ENCODE data around the gene GABRG3. TPM values are rescaled to one million over a fixed set of nuclear protein-coding genes. Genes with fewer than 3 reads are reported as not detected.

The GABRG3 gene
- polyA plus RNA-seq, 1 donor (not counting 4 experiments of a cell fraction or from before 2014, with no cell fraction given), result not detected

DNA sequence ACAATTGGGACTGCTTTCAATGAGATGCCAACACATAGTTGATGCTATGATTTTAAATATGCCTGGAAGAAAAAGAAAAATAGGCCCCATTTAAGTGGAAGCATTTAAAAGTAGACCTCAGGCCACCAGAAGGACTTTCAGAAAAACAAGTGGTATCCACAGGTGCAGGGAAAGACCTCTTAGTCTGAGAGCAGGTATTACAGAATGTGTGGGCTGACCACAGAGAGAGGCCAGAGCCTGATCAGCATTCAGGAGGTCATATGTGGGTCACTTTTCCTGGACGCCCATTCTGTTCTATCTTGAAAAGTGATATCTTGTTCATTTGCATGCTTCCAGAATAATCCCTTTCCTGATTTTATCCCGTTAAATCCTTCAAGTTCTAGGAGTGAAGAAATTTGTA is 95.5 kb downstream of the GABRG3 start:
- dilution Hi-C loops (cut with MboI; ENCODE audit: extremely low pct_ligation_motif_present, low sequenced_read_pairs), result no loop called here
- no peak overlapping the region for H3K27ac ChIP-seq (ENCODE audit: control insufficient read depth, insufficient read depth, low read length)
- H3K79me2 ChIP-seq (ENCODE audit: control insufficient read depth, insufficient read depth, low read length), result no peaks in the 10 kb centered on the region
- no peak for DNase-seq (ENCODE audit: low read depth, low spot score)
- no peak overlapping the region for H3K4me2 ChIP-seq (ENCODE audit: control insufficient read depth, extremely low read depth, insufficient read depth, low read depth, low read length)
- FAIRE-seq, result no peak
- H3K4me1 ChIP-seq (ENCODE audit: control insufficient read depth, extremely low read depth, insufficient read depth, low read length), result no peaks in the 10 kb centered on the region
- no peak overlapping the region for H3K9ac ChIP-seq (ENCODE audit: control insufficient read depth, extremely low read depth, insufficient read depth, low read length)
- no peaks in the 10 kb centered on the region for H3K27me3 ChIP-seq (ENCODE audit: control insufficient read depth, extremely low read depth, insufficient read depth, low read length)
- no peak overlapping the region for H2AFZ ChIP-seq (ENCODE audit: control insufficient read depth, low read length)
- TF ChIP-seq, protein P1, sequence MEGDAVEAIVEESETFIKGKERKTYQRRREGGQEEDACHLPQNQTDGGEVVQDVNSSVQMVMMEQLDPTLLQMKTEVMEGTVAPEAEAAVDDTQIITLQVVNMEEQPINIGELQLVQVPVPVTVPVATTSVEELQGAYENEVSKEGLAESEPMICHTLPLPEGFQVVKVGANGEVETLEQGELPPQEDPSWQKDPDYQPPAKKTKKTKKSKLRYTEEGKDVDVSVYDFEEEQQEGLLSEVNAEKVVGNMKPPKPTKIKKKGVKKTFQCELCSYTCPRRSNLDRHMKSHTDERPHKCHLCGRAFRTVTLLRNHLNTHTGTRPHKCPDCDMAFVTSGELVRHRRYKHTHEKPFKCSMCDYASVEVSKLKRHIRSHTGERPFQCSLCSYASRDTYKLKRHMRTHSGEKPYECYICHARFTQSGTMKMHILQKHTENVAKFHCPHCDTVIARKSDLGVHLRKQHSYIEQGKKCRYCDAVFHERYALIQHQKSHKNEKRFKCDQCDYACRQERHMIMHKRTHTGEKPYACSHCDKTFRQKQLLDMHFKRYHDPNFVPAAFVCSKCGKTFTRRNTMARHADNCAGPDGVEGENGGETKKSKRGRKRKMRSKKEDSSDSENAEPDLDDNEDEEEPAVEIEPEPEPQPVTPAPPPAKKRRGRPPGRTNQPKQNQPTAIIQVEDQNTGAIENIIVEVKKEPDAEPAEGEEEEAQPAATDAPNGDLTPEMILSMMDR (optimal IDR thresholded peaks at IDR 0.05 in 1 of 3, IDR thresholded peaks at IDR 0.05 in 1 of 3, conservative IDR thresholded peaks at IDR 0.05 in 1 of 3; ENCODE audit: extremely low read depth in 1 of 3, insufficient read depth in 2 of 3, low read length in 3 of 3), result no peak
- H3K9me3 ChIP-seq (ENCODE audit: control insufficient read depth, low read depth, low read length), result peaks cover 6% of the 10 kb centered on the region
- no peaks in the 10 kb centered on the region for H3K9me1 ChIP-seq (ENCODE audit: control insufficient read depth, extremely low read depth, insufficient read depth, low read length)
- H4K20me1 ChIP-seq (ENCODE audit: control insufficient read depth, extremely low read depth, insufficient read depth, low read length), result no peaks in the 10 kb centered on the region
- H3K4me3 ChIP-seq (ENCODE audit: control insufficient read depth in 2 of 3, extremely low read depth in 1 of 3, insufficient read depth in 2 of 3, low read depth in 1 of 3, low read length in 3 of 3), result no peak overlapping the region
- H3K36me3 ChIP-seq (ENCODE audit: control insufficient read depth in 2 of 2, extremely low read depth in 1 of 2, insufficient read depth in 2 of 2, low read length in 2 of 2), result no peaks in the 10 kb centered on the region

DNA sequence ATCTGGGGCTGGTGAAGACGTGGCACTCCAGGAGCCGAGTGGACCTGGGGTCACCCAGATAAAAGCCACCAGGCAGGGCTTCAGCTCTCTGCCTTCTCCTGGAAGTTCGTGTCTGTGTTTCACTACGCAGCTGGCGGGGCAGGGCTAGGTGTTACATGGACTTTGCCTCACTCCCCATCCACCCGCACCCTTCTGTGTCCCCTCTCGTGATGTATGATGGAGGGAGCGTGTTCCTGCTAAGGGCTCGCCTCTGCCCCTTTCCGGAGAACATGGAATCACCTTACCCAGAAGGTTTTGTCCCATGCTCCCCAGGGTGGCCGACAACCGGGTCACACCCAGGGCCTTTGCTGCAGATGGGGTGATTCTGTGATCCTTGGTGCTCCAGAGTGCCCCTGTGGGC is 96.2 kb downstream of the GABRG3 start:
- DNase-seq (ENCODE audit: low read depth, low spot score) (no peak), FAIRE-seq (no peak)
- H3K79me2 ChIP-seq (ENCODE audit: control insufficient read depth, insufficient read depth, low read length), result no peaks in the 10 kb centered on the region
- H2AFZ ChIP-seq (ENCODE audit: control insufficient read depth, low read length), result no peak overlapping the region
- no peak overlapping the region for H3K4me2 ChIP-seq (ENCODE audit: control insufficient read depth, extremely low read depth, insufficient read depth, low read depth, low read length)
- no peaks in the 10 kb centered on the region for H3K36me3 ChIP-seq (ENCODE audit: control insufficient read depth in 2 of 2, extremely low read depth in 1 of 2, insufficient read depth in 2 of 2, low read length in 2 of 2)
- no peaks in the 10 kb centered on the region for H3K9me1 ChIP-seq (ENCODE audit: control insufficient read depth, extremely low read depth, insufficient read depth, low read length)
- H3K4me3 ChIP-seq (ENCODE audit: control insufficient read depth in 2 of 3, extremely low read depth in 1 of 3, insufficient read depth in 2 of 3, low read depth in 1 of 3, low read length in 3 of 3), result no peak overlapping the region
- H3K27me3 ChIP-seq (ENCODE audit: control insufficient read depth, extremely low read depth, insufficient read depth, low read length), result no peaks in the 10 kb centered on the region
- no peak overlapping the region for H3K9ac ChIP-seq (ENCODE audit: control insufficient read depth, extremely low read depth, insufficient read depth, low read length)
- H4K20me1 ChIP-seq (ENCODE audit: control insufficient read depth, extremely low read depth, insufficient read depth, low read length), result no peaks in the 10 kb centered on the region
- no peaks in the 10 kb centered on the region for H3K4me1 ChIP-seq (ENCODE audit: control insufficient read depth, extremely low read depth, insufficient read depth, low read length)
- TF ChIP-seq EZH2 (IDR thresholded peaks at IDR 0.05; ENCODE audit: low read length), result no peak
- TF ChIP-seq, protein P1 (optimal IDR thresholded peaks at IDR 0.05 in 1 of 3, IDR thresholded peaks at IDR 0.05 in 1 of 3, conservative IDR thresholded peaks at IDR 0.05 in 1 of 3; ENCODE audit: extremely low read depth in 1 of 3, insufficient read depth in 2 of 3, low read length in 3 of 3), result no peak
- dilution Hi-C loops (cut with MboI; ENCODE audit: extremely low pct_ligation_motif_present, low sequenced_read_pairs), result no loop called here
- peaks cover 6% of the 10 kb centered on the region for H3K9me3 ChIP-seq (ENCODE audit: control insufficient read depth, low read depth, low read length)
- no peak overlapping the region for H3K27ac ChIP-seq (ENCODE audit: control insufficient read depth, insufficient read depth, low read length)
